OCI-LY7 (cell line): ENCODE data around the gene ERN1. TPM values are rescaled to one million over a fixed set of nuclear protein-coding genes. Genes with fewer than 3 reads are reported as not detected.

Source experiments
- BruUV-seq: library from RNA; stranded (reverse); fragments of 400-500 nt; replicated peaks from 2 replicates; lab custom pipeline; 2021; lab: Mats Ljungman, UMichigan
- CTCF ChIA-PET: fragments of 300-600 bp; sonication (Branson Sonifier 250); formaldehyde crosslinking; loops from one replicate; lab custom pipeline; 2022; ENCODE audit warnings: antibody characterized with exemption; ENCODE audit not compliant: unreplicated experiment; lab: Charles Lee
- POLR2A ChIA-PET: fragments of 300-600 bp; sonication (Branson Sonifier 250); formaldehyde crosslinking; loops from one replicate; lab custom pipeline; 2022; ENCODE audit warnings: antibody characterized with exemption; lab: Charles Lee
- DNase-seq: peaks from one replicate; pipeline ENCODE4 v3.0.0-alpha.2; 2015; ENCODE audit warnings: low spot score
- H2AFZ ChIP-seq: fragments of 200-600 bp; sonication (generic), shearing (Covaris generic); 2 replicates; pipeline ENCODE4 v1.6.1; 2014; ENCODE audit warnings: mild to moderate bottlenecking, antibody characterized with exemption, low read length, moderate library complexity
- H3K27ac ChIP-seq: fragments of 200-600 bp; sonication (generic); 2 replicates; pipeline ENCODE4 v1.5.1; 2014; ENCODE audit warnings: mixed run types, low read depth, mild to moderate bottlenecking, moderate library complexity, low read length, inconsistent platforms; ENCODE audit not compliant: poor library complexity, severe bottlenecking
- H3K36me3 ChIP-seq: fragments of 200-600 bp; sonication (generic); 2 replicates; pipeline ENCODE4 v1.6.1; 2014; ENCODE audit warnings: mild to moderate bottlenecking, antibody characterized with exemption, low read length, moderate library complexity, mixed read lengths; ENCODE audit not compliant: insufficient read depth
- H3K4me1 ChIP-seq: fragments of 200-600 bp; sonication (generic); 2 replicates; pipeline ENCODE4 v1.5.1; 2014; ENCODE audit warnings: mild to moderate bottlenecking, low read length; ENCODE audit not compliant: insufficient read depth, poor library complexity, severe bottlenecking
- H3K4me2 ChIP-seq: fragments of 200-600 bp; sonication (generic); 2 replicates; pipeline ENCODE4 v1.6.1; 2014; ENCODE audit warnings: mild to moderate bottlenecking, low read length
- H3K4me3 ChIP-seq: fragments of 200-600 bp; sonication (generic); 2 replicates; pipeline ENCODE4 v1.5.1; 2014; ENCODE audit warnings: mild to moderate bottlenecking, low read depth, low read length; ENCODE audit not compliant: poor library complexity, severe bottlenecking
- H3K79me2 ChIP-seq: fragments of 200-600 bp; sonication (generic); 2 replicates; pipeline ENCODE4 v1.6.1; 2016; ENCODE audit warnings: low read depth, mild to moderate bottlenecking, low read length, moderate library complexity, mixed read lengths; ENCODE audit not compliant: insufficient read depth
- H3K9me2 ChIP-seq: fragments of 200-600 bp; sonication (generic); 2 replicates; pipeline ENCODE4 v1.6.1; 2016; ENCODE audit warnings: mild to moderate bottlenecking, low read length, mixed read lengths; ENCODE audit not compliant: insufficient read depth
- H3K9me3 ChIP-seq: fragments of 200-600 bp; sonication (generic); 2 replicates; pipeline ENCODE4 v1.6.1; 2014; ENCODE audit warnings: mild to moderate bottlenecking, mixed run types, low read length, mixed read lengths
- H4K20me1 ChIP-seq: fragments of 200-600 bp; sonication (generic); 2 replicates; pipeline ENCODE4 v1.6.1; 2014; ENCODE audit warnings: mild to moderate bottlenecking, antibody characterized with exemption, low read length, moderate library complexity, mixed read lengths; ENCODE audit not compliant: insufficient read depth
- CTCF ChIP-seq: fragments of 200-600 bp; sonication (generic); conservative IDR thresholded peaks from 2 replicates; pipeline ENCODE4 v1.5.1; 2014; ENCODE audit warnings: mild to moderate bottlenecking, antibody characterized with exemption, low read length, moderate library complexity, mixed read lengths
- EZH2phosphoT487 ChIP-seq: fragments of 200-600 bp; sonication (generic); IDR thresholded peaks from 2 replicates; pipeline ENCODE4 v1.6.1; 2018; ENCODE audit warnings: low read depth, borderline replicate concordance, mild to moderate bottlenecking, mixed run types, antibody characterized with exemption, low read length, moderate library complexity, mixed read lengths
- intact Hi-C: fragments of 100-400 bp; cut with micrococcal nuclease; formaldehyde crosslinking; loops from one replicate; pipeline ENCODE4 v1.10.0; 2022; ENCODE audit not compliant: unreplicated experiment
- total RNA-seq, 2 experiments: library from RNA; depleted of rRNA in 1 of 2; stranded (reverse); fragments of >200 nt in 1 of 2; shearing (Covaris generic) in 1 of 2; gene quantifications; 2 replicates each; pipeline ENCODE4 v1.2.3, GENCODE V29; 2014 to 2022

ERN1 gene
- total RNA-seq, 2 experiments from 2014 or later, result 22.0 to 70.3 TPM

DNA sequence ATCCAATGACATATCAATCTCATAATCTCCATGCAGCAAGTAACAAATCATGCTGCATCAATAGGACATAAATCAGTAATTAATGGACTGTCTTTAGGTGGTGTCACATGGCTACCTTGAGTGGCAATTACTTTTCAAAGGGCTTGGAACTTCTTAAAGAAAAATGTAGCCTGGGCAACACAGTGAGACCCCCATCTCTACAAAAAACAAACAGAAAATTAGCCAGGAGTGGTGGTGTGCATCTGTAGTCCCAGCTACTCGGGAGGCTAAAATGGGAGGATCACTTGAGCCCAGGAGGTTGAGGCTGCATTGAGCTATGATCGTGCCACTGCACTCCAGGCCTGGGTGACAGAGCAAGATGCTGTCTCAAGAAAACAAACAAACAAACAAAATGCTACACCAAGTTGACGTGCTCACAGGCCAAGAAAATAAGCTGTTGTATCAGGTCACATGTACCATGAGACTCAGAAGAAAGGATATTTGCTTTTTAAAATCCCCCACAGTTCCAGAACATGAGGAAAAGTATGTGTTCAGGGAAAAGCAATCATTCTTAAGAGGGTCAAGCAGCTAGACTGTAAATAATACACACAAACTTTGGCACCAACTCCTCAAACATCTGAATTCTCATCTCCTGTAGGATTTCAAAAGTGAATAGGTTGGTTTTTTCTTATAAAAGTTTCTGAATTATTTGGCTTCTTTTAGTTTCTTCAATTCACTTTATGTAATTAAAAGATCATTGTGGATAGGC is 23.8 kb upstream of the ERN1 start:
- no peak for DNase-seq
- ChIA-PET POLR2A (interaction anchor here (1.1 kb wide), 1 partner anchor 15 kb away, joined by 3 read pairs; no protein-coding TSS in a partner anchor), CTCF (no interaction called here)
- no peaks in the 10 kb centered on the region for H3K9me2 ChIP-seq
- H3K36me3 ChIP-seq, result peaks cover 27% of the 10 kb centered on the region
- no peak overlapping the region for H3K4me3 ChIP-seq
- TF ChIP-seq CTCF (no peak), EZH2phosphoT487 (no peak)
- H3K27ac ChIP-seq, result no peak overlapping the region
- H3K4me1 ChIP-seq, result peaks cover 6% of the 10 kb centered on the region
- H3K79me2 ChIP-seq, result no peaks in the 10 kb centered on the region
- intact Hi-C loops, result no loop called here
- BruUV-seq, result no TSS peak
- no peak overlapping the region for H2AFZ ChIP-seq
- no peaks in the 10 kb centered on the region for H4K20me1 ChIP-seq
- no peak overlapping the region for H3K4me2 ChIP-seq
- no peaks in the 10 kb centered on the region for H3K9me3 ChIP-seq

- ChIA-PET CTCF (no interaction called here), POLR2A (interaction anchor here (0.7 to 1.2 kb wide), 3 partner anchors 9 to 207 kb away, joined by 3 read pairs; no protein-coding TSS in a partner anchor)
- DNase-seq, result no peak
- Histone ChIP-seq H2AFZ (no peak overlapping the region), H3K4me2 (no peak overlapping the region), H3K27ac (no peak overlapping the region), H4K20me1 (no peaks in the 10 kb centered on the region), H3K4me1 (peaks cover 17% of the 10 kb centered on the region), H3K79me2 (no peaks in the 10 kb centered on the region), H3K4me3 (no peak overlapping the region), H3K36me3 (peaks cover 39% of the 10 kb centered on the region), H3K9me3 (no peaks in the 10 kb centered on the region), H3K9me2 (no peaks in the 10 kb centered on the region)
- no TSS peak for BruUV-seq
- TF ChIP-seq EZH2phosphoT487 (no peak), CTCF (no peak)
- intact Hi-C loops, result no loop called here
These were observed 22.6 kb upstream of the ERN1 start for GRCh38 chr17:64152428-64153125.

DNA sequence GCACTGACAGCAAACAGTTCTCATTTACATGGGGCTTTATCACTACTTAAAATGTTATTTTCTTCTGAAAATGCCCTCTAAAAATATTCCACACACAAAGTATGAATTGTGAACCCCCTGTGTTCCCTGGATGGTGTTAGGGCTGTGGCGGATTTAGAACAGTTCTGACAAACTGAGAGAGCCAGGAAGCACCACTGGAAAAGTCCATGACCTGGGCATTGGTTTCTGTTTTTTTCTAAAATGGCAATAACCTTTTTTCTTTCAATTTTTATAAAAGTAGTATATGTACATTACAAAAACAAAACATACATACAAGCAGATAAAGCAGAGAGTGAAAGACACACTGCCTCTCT is 21.0 kb upstream of the ERN1 start:
- TF ChIP-seq CTCF, result no peak
- no peak for DNase-seq
- Histone ChIP-seq H3K4me2 (no peak overlapping the region), H3K79me2 (peaks cover 7% of the 10 kb centered on the region; the same call in 1 of the 2 replicates), H3K36me3 (peaks cover 55% of the 10 kb centered on the region), H3K9me3 (no peaks in the 10 kb centered on the region), H3K4me1 (peaks cover 26% of the 10 kb centered on the region), H2AFZ (no peak overlapping the region), H3K4me3 (no peak overlapping the region), H3K9me2 (no peaks in the 10 kb centered on the region), H4K20me1 (no peaks in the 10 kb centered on the region), H3K27ac (no peak overlapping the region)
- ChIA-PET CTCF (no interaction called here), POLR2A (no interaction called here)
- intact Hi-C loops, result no loop called here
- no TSS peak for BruUV-seq
